ENCODE data around the gene ZC3H15.

Gene ZC3H15

GRCh38 chr2:186558512-186559276, 72.6 kb downstream of the ZC3H15 start:
- no peak overlapping the region for H3K27ac ChIP-seq
- TF ChIP-seq CTCF (IDR thresholded peaks at IDR 0.05): no peak
- no peak for TF ChIP-seq ZFX (IDR thresholded peaks at IDR 0.05; ENCODE audit: borderline replicate concordance)

Measured in 22Rv1 (cell line).